HCT116 (cell line): ENCODE data around the gene PELO. TPM values are rescaled to one million over a fixed set of nuclear protein-coding genes. Genes with fewer than 3 reads are reported as not detected.

Experiments used
- ATAC-seq: fragments of 200-7000 bp; cut with Tn5 transposase; 2 replicates; pipeline ENCODE4 v1.9.1; 2020; ENCODE audit warnings: mild to moderate bottlenecking, moderate library complexity
- BruUV-seq: library from RNA; stranded (reverse); fragments of 400-500 nt; replicated peaks from 2 replicates; lab custom pipeline; 2021; lab: Mats Ljungman, UMichigan
- CTCF ChIA-PET: fragments of 300-600 bp; sonication (Branson Sonifier 250); formaldehyde crosslinking; loops from one replicate; lab custom pipeline; 2021; ENCODE audit warnings: antibody characterized with exemption; lab: Charles Lee
- POLR2A ChIA-PET: fragments of 300-600, 350-600 bp; sonication (Branson Sonifier 250); formaldehyde crosslinking; loops from one replicate; lab custom pipeline; 2021; ENCODE audit warnings: antibody characterized with exemption; lab: Charles Lee
- RAD21 ChIA-PET, 2 experiments: fragments of 300-600 bp; sonication (Branson Sonifier 250); formaldehyde crosslinking; loops; one replicate each; lab custom pipeline; 2023; ENCODE audit warnings: low total read pairs in 2 of 2; ENCODE audit not compliant: uncharacterized antibody in 2 of 2, unreplicated experiment in 2 of 2, low non-redundant PET in 1 of 2; lab: Charles Lee
- DNase-seq: peaks from one replicate; pipeline ENCODE4 v3.0.0-alpha.2; 2010; ENCODE audit warnings: low read depth, low spot score
- H2AFZ ChIP-seq: fragments of 200-600 bp; shearing (Covaris generic), sonication (generic); 2 replicates; pipeline ENCODE4 v1.6.1; 2017; ENCODE audit warnings: low read depth, mixed run types, mixed read lengths, antibody characterized with exemption, low read length; ENCODE audit not compliant: poor library complexity, severe bottlenecking
- H3K27ac ChIP-seq: 2 replicates; pipeline ENCODE4 v1.5.1; 2012; ENCODE audit warnings: low read depth, low read length
- H3K27me3 ChIP-seq: fragments of 200-600 bp; sonication (generic); 2 replicates; pipeline ENCODE4 v1.6.1; 2016; ENCODE audit warnings: mixed run types, low read length, mixed read lengths; ENCODE audit not compliant: insufficient read depth
- H3K36me3 ChIP-seq, 2 experiments: fragments of 200-500 bp in 1 of 2; fragments of 200-600 bp in 1 of 2; sonication (Bioruptor generic) in 1 of 2; sonication (generic) in 1 of 2; 2 replicates each; pipeline versions ENCODE4 v1.5.1 to v1.6.1; 2014 to 2016; ENCODE audit warnings: low read length in 2 of 2, inconsistent platforms in 1 of 2, mixed read lengths in 1 of 2, mixed run types in 1 of 2; ENCODE audit not compliant: insufficient read depth in 2 of 2, control insufficient read depth in 1 of 2
- H3K4me1 ChIP-seq, 2 experiments: fragments of 200-600 bp in 1 of 2; sonication (generic) in 1 of 2; 2 replicates each; pipeline versions ENCODE4 v1.5.1 to v1.6.1; 2012 to 2017; ENCODE audit warnings: low read length in 2 of 2, inconsistent platforms in 1 of 2, mild to moderate bottlenecking in 1 of 2, mixed read lengths in 1 of 2, mixed run types in 1 of 2, moderate library complexity in 1 of 2; ENCODE audit not compliant: insufficient read depth in 2 of 2, control insufficient read depth in 1 of 2
- H3K4me2 ChIP-seq: fragments of 200-600 bp; sonication (generic); 2 replicates; pipeline ENCODE4 v1.6.1; 2017; ENCODE audit warnings: mixed run types, low read length, mixed read lengths
- H3K4me3 ChIP-seq, 2 experiments: fragments of 200-600 bp in 1 of 2; sonication (generic) in 1 of 2; replicated peaks in 1 of 2; 2 replicates each; pipeline ENCODE4 v1.5.1; 2011 to 2016; ENCODE audit warnings: low read length in 2 of 2, control low read depth in 1 of 2, low read depth in 1 of 2, mild to moderate bottlenecking in 1 of 2, mixed read lengths in 1 of 2, mixed run types in 1 of 2
- H3K79me2 ChIP-seq: fragments of 200-600 bp; sonication (generic); 2 replicates; pipeline ENCODE4 v1.6.1; 2017; ENCODE audit warnings: mild to moderate bottlenecking, mixed run types, low read length, moderate library complexity, mixed read lengths; ENCODE audit not compliant: insufficient read depth
- H3K9ac ChIP-seq: fragments of 200-600 bp; sonication (generic); 2 replicates; pipeline ENCODE4 v1.6.1; 2016; ENCODE audit warnings: low read length, mixed read lengths
- H3K9me2 ChIP-seq: fragments of 200-600 bp; sonication (generic), shearing (Covaris generic); 2 replicates; pipeline ENCODE4 v1.6.1; 2017; ENCODE audit warnings: mixed run types, mild to moderate bottlenecking, moderate library complexity; ENCODE audit not compliant: insufficient read depth
- H3K9me3 ChIP-seq, 2 experiments: fragments of 200-500 bp in 1 of 2; fragments of 200-600 bp in 1 of 2; sonication (Bioruptor generic) in 1 of 2; sonication (generic) in 1 of 2; 2 replicates each; pipeline ENCODE4 v1.6.1; 2014 to 2017; ENCODE audit warnings: low read length in 2 of 2, mixed read lengths in 2 of 2, inconsistent platforms in 1 of 2, low read depth in 1 of 2, mild to moderate bottlenecking in 1 of 2, mixed run types in 1 of 2, moderate library complexity in 1 of 2; ENCODE audit not compliant: control insufficient read depth in 1 of 2, insufficient read depth in 1 of 2
- H4K20me1 ChIP-seq: fragments of 200-600 bp; sonication (generic), shearing (Covaris generic); 2 replicates; pipeline ENCODE4 v1.6.1; 2017; ENCODE audit warnings: mixed run types, mild to moderate bottlenecking, moderate library complexity; ENCODE audit not compliant: insufficient read depth
- CEBPB ChIP-seq: IDR thresholded peaks from 2 replicates; pipeline ENCODE4 v1.6.1; 2012; ENCODE audit warnings: low read depth
- CTCF ChIP-seq, 3 experiments: fragments of 200-600 bp in 1 of 3; sonication (generic) in 1 of 3; IDR thresholded peaks in 2 of 3; conservative IDR thresholded peaks in 1 of 3; 2 replicates each; pipeline ENCODE4 v1.5.1; 2012 to 2017; ENCODE audit warnings: low read depth in 2 of 3, low read length in 2 of 3, antibody characterized with exemption in 1 of 3, borderline replicate concordance in 1 of 3, control low read depth in 1 of 3, mild to moderate bottlenecking in 1 of 3, mixed read lengths in 1 of 3, mixed run types in 1 of 3, moderate library complexity in 1 of 3; ENCODE audit not compliant: insufficient read depth in 1 of 3
- EGR1 ChIP-seq: IDR thresholded peaks from 2 replicates; pipeline ENCODE4 v1.6.1; 2012; ENCODE audit warnings: low read depth
- ELF1 ChIP-seq: IDR thresholded peaks from 2 replicates; pipeline ENCODE4 v1.6.1; 2012; ENCODE audit warnings: low read depth, borderline replicate concordance
- EZH2phosphoT487 ChIP-seq: fragments of 200-600 bp; IDR thresholded peaks from 2 replicates; pipeline ENCODE4 v1.6.1; 2018; ENCODE audit warnings: antibody characterized with exemption, borderline replicate concordance
- MAX ChIP-seq: IDR thresholded peaks from 2 replicates; pipeline ENCODE4 v1.6.1; 2012
- POLR2A ChIP-seq: IDR thresholded peaks from 2 replicates; pipeline ENCODE4 v1.7.0; 2011; ENCODE audit warnings: borderline replicate concordance; ENCODE audit not compliant: insufficient read depth, insufficient read length; ENCODE audit errors: extremely low read depth
- RAD21 ChIP-seq: IDR thresholded peaks from 2 replicates; pipeline ENCODE4 v1.6.1; 2012; ENCODE audit warnings: low read depth, mild to moderate bottlenecking
- SIN3A ChIP-seq: IDR thresholded peaks from 2 replicates; pipeline ENCODE4 v1.6.1; 2012; ENCODE audit warnings: low read depth
- SRF ChIP-seq: IDR thresholded peaks from 2 replicates; pipeline ENCODE4 v1.6.1; 2012; ENCODE audit warnings: low read depth
- YY1 ChIP-seq: IDR thresholded peaks from 2 replicates; pipeline ENCODE4 v1.6.1; 2011; ENCODE audit warnings: low read length, low read depth, moderate library complexity, mild to moderate bottlenecking; ENCODE audit not compliant: insufficient replicate concordance; ENCODE audit errors: extremely low read depth
- intact Hi-C: fragments of 100-400 bp; cut with micrococcal nuclease; formaldehyde crosslinking; loops from 2 replicates; pipeline ENCODE4 v1.10.0; 2022
- total RNA-seq: library from RNA; stranded (reverse); gene quantifications from one replicate; pipeline ENCODE4 v1.2.1, GENCODE V29; 2021; ENCODE audit not compliant: unreplicated experiment

Gene PELO
- total RNA-seq, 1 experiment from 2014 or later = 16.5 TPM

GRCh38 chr5:52789378-52789777, 1.7 kb downstream of the PELO start:
- Histone ChIP-seq H3K27me3 (no peaks in the 10 kb centered on the region), H3K4me1 (peaks cover 15 to 20% of the 10 kb centered on the region in 2 experiments; a peak in 3 of 4 replicates), H3K79me2 (no peaks in the 10 kb centered on the region), H3K9me3 (no peaks in the 10 kb centered on the region), H3K4me2 (no peak overlapping the region), H3K9ac (no peak overlapping the region), H2AFZ (no peak overlapping the region), H4K20me1 (no peaks in the 10 kb centered on the region), H3K27ac (no peak overlapping the region), H3K9me2 (no peaks in the 10 kb centered on the region), H3K36me3 (no peaks in the 10 kb centered on the region)
- ChIA-PET CTCF (interaction anchor here (1.0 to 1.4 kb wide), 2 partner anchors 10 to 126 kb away, joined by 3 to 5 read pairs; no protein-coding TSS in a partner anchor), RAD21 (no interaction called here), POLR2A (interaction anchor here (1.4 kb wide), 1 partner anchor 10 kb away, joined by 3 read pairs; no protein-coding TSS in a partner anchor)
- BruUV-seq = no TSS peak
- intact Hi-C loops = no loop called here
- DNase-seq = no peak
- ATAC-seq = no peak
- TF ChIP-seq CEBPB (no peak), ELF1 (no peak), POLR2A (no peak), EZH2phosphoT487 (no peak), RAD21 (no peak), MAX (no peak), EGR1 (no peak), YY1 (no peak), SRF (no peak), SIN3A (no peak), CTCF (IDR thresholded peaks at IDR 0.05 in 2 of 3, conservative IDR thresholded peaks at IDR 0.05 in 1 of 3; ENCODE audit: borderline replicate concordance in 1 of 3, insufficient read depth in 1 of 3, low read depth in 2 of 3, low read length in 2 of 3) (no peak)
- TF ChIP-seq, all 23 proteins: peak for 0
- no peak overlapping the region for H3K4me3 ChIP-seq
